Measurements from ENCODE around the gene TEP1. TPM values are rescaled to one million over a fixed set of nuclear protein-coding genes. Genes with fewer than 3 reads are reported as not detected.

The TEP1 gene
- total and polyA plus RNA-seq, 10 of the 15 experiments (the other 5 are each of a cell fraction or from before 2014, with no cell fraction given) = 3.3 to 29.7 (median 16.8) TPM

DNA sequence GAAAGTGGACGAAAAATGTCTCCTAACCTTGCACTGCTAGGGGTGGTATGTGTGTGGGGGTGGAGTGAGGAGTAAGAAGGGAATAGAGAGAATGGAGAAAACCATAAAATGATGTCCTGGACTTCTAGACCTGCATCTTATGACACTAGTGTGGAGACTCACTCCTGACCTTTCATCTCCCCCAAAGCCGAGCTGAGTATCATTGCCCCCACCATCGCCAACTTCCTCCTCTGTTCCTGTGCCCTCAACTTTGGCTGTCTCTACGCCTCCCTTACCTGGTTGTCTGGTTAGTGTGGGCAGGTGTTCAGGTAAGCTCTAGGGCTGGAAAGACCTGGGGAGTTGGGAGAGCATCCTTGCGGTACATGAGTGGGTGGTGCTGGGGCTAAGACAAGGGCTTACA is 27.2 kb upstream of the TEP1 start:
- DNase-seq (ENCODE audit: low read depth, low spot score) = no peak
- RAD21 ChIA-PET (ENCODE audit: unreplicated experiment) = interaction anchor here (0.6 kb wide), 1 partner anchor 25 kb away, joined by 3 read pairs; no protein-coding TSS in a partner anchor
- Histone ChIP-seq H3K27me3 (replicated peaks in 1 of 2; ENCODE audit: control insufficient read depth in 2 of 2, insufficient read depth in 2 of 2, low read length in 1 of 2) (no peaks in the 10 kb centered on the region), H4K20me1 (ENCODE audit: control insufficient read depth, insufficient read depth) (no peaks in the 10 kb centered on the region), H3K27ac (ENCODE audit: control insufficient read depth, insufficient read depth) (no peak overlapping the region), H3K9me3 (replicated peaks; ENCODE audit: control insufficient read depth, insufficient read depth, low read length) (no peaks in the 10 kb centered on the region; the same call in 2 of the 3 replicates), H3K36me3 (ENCODE audit: control insufficient read depth in 2 of 2, insufficient read depth in 2 of 2, low read length in 1 of 2) (no peaks in the 10 kb centered on the region), H3K4me1 (ENCODE audit: control insufficient read depth, insufficient read depth, low read length) (no peaks in the 10 kb centered on the region), H2AFZ (ENCODE audit: control insufficient read depth, low read depth, low read length) (no peak overlapping the region), H3K4me2 (ENCODE audit: control insufficient read depth, insufficient read depth) (no peak overlapping the region), H3K4me3 (no peak overlapping the region), H3K9ac (ENCODE audit: control insufficient read depth, insufficient read depth, low read length) (no peak overlapping the region), H3K79me2 (ENCODE audit: control insufficient read depth, insufficient read depth, low read length) (no peaks in the 10 kb centered on the region)
- no TSS peak for BruUV-seq (replicated peaks)
- CTCF ChIA-PET = interaction anchor here (2.2 kb wide), 1 partner anchor 25 kb away, joined by 10 read pairs; no protein-coding TSS in a partner anchor
- SMC1A ChIA-PET (ENCODE audit: uncharacterized antibody, unreplicated experiment) = interaction anchor here (0.9 kb wide), 1 partner anchor 13 kb away, joined by 3 read pairs; no protein-coding TSS in a partner anchor
- POLR2A ChIA-PET = no interaction called here
- in situ Hi-C loops (cut with MboI) = no loop called here
- 63% methylated on average over 5 of the region's 5 CpGs for WGBS (ENCODE audit: insufficient coverage, insufficient replicate concordance, low lambda C conversion rate, missing lambda C conversion rate)
- ATAC-seq = no peak
- no peak for TF ChIP-seq ZNF24 (IDR thresholded peaks at IDR 0.05)
- no peak for TF ChIP-seq BCLAF1 (IDR thresholded peaks at IDR 0.05)
- TF ChIP-seq SRF (IDR thresholded peaks at IDR 0.05; ENCODE audit: low read depth in 2 of 2, low read length in 2 of 2) = no peak
- no peak for TF ChIP-seq CBFB (IDR thresholded peaks at IDR 0.05; ENCODE audit: low read depth)
- no peak for TF ChIP-seq TARDBP (IDR thresholded peaks at IDR 0.05; ENCODE audit: borderline replicate concordance)
- FAIRE-seq = peak; percentile 31
- intact Hi-C loops (cut with micrococcal nuclease; ENCODE audit: unreplicated experiment) = no loop called here

GRCh38 chr14:20438664-20439063 is 25.4 kb upstream of the TEP1 start:
- ChIA-PET SMC1A (ENCODE audit: uncharacterized antibody, unreplicated experiment) (no interaction called here), POLR2A (no interaction called here), CTCF (no interaction called here), RAD21 (ENCODE audit: unreplicated experiment) (no interaction called here)
- intact Hi-C loops (cut with micrococcal nuclease; ENCODE audit: unreplicated experiment) (no loop called here), in situ Hi-C loops (cut with MboI) (no loop called here)
- Histone ChIP-seq H3K27ac (ENCODE audit: control insufficient read depth, insufficient read depth) (no peak overlapping the region), H3K4me1 (ENCODE audit: control insufficient read depth, insufficient read depth, low read length) (no peaks in the 10 kb centered on the region), H4K20me1 (ENCODE audit: control insufficient read depth, insufficient read depth) (no peaks in the 10 kb centered on the region), H3K36me3 (ENCODE audit: control insufficient read depth in 2 of 2, insufficient read depth in 2 of 2, low read length in 1 of 2) (no peaks in the 10 kb centered on the region), H3K4me3 (no peak overlapping the region), H3K9ac (ENCODE audit: control insufficient read depth, insufficient read depth, low read length) (no peak overlapping the region), H3K9me3 (replicated peaks; ENCODE audit: control insufficient read depth, insufficient read depth, low read length) (no peaks in the 10 kb centered on the region; the same call in 2 of the 3 replicates), H3K79me2 (ENCODE audit: control insufficient read depth, insufficient read depth, low read length) (no peaks in the 10 kb centered on the region), H2AFZ (ENCODE audit: control insufficient read depth, low read depth, low read length) (no peak overlapping the region), H3K4me2 (ENCODE audit: control insufficient read depth, insufficient read depth) (no peak overlapping the region), H3K27me3 (replicated peaks in 1 of 2; ENCODE audit: control insufficient read depth in 2 of 2, insufficient read depth in 2 of 2, low read length in 1 of 2) (no peaks in the 10 kb centered on the region)
- FAIRE-seq = no peak
- BruUV-seq (replicated peaks) = no TSS peak
- 56% methylated on average over 7 of the region's 7 CpGs for WGBS (ENCODE audit: insufficient coverage, insufficient replicate concordance, low lambda C conversion rate, missing lambda C conversion rate)
- peak; percentile 69 for ATAC-seq
- TF ChIP-seq EED (IDR thresholded peaks at IDR 0.05; ENCODE audit: low read depth) = 0 out of 2 replicates have a peak, but pooled peaks have one; percentile 38
- 0 out of 2 replicates have a peak, but pooled peaks have one; percentile 8 for TF ChIP-seq RUNX3 (IDR thresholded peaks at IDR 0.05; ENCODE audit: low read length)
- 0 out of 2 replicates have a peak, but pooled peaks have one; percentile 32 for TF ChIP-seq IKZF1 (conservative IDR thresholded peaks at IDR 0.05)
- no peak for TF ChIP-seq PAX5 (IDR thresholded peaks at IDR 0.05; ENCODE audit: borderline replicate concordance, low read depth, low read length)
- TF ChIP-seq KLF5 (IDR thresholded peaks at IDR 0.05; ENCODE audit: partially characterized antibody) = no peak
- TF ChIP-seq SPI1 (IDR thresholded peaks at IDR 0.05; ENCODE audit: borderline replicate concordance, insufficient read depth, low read depth, low read length) = peak; percentile 84; the same call in 1 of the 2 replicates
- peak; percentile 15 to 33; a peak in 1 of 4 replicates for TF ChIP-seq IKZF2 (IDR thresholded peaks at IDR 0.05)
- DNase-seq (ENCODE audit: low read depth, low spot score) = no peak
